H9 (cell line): ENCODE results near the gene DUSP5. TPM values are rescaled to one million over a fixed set of nuclear protein-coding genes. Genes with fewer than 3 reads are reported as not detected.

Experiments
- DNase-seq: peaks from one replicate; pipeline ENCODE4 v3.0.0-alpha.2; 2017
- H2AFZ ChIP-seq: one replicate; pipeline ENCODE4 v1.6.1; 2013; ENCODE audit warnings: mild to moderate bottlenecking, low read length, control low read depth, moderate library complexity
- H2AK5ac ChIP-seq: 2 replicates; pipeline ENCODE4 v1.6.1; 2013; ENCODE audit warnings: low read length, control low read depth, mixed read lengths; ENCODE audit not compliant: insufficient read length
- H2BK120ac ChIP-seq: one replicate; pipeline ENCODE4 v1.6.1; 2013; ENCODE audit warnings: low read depth, mild to moderate bottlenecking, low read length, control low read depth, inconsistent platforms; ENCODE audit not compliant: poor library complexity, severe bottlenecking
- H2BK12ac ChIP-seq: 2 replicates; pipeline ENCODE4 v1.6.1; 2013; ENCODE audit warnings: low read length, control low read depth, mixed read lengths, low read depth; ENCODE audit not compliant: insufficient read length
- H2BK15ac ChIP-seq: 2 replicates; pipeline ENCODE4 v1.6.1; 2013; ENCODE audit warnings: low read depth, low read length, control low read depth
- H2BK20ac ChIP-seq: one replicate; pipeline ENCODE4 v1.6.1; 2013; ENCODE audit warnings: low read depth, mild to moderate bottlenecking, low read length, control low read depth, inconsistent platforms; ENCODE audit not compliant: poor library complexity, severe bottlenecking
- H2BK5ac ChIP-seq: 2 replicates; pipeline ENCODE4 v1.6.1; 2013; ENCODE audit warnings: low read length, control low read depth, mixed read lengths; ENCODE audit not compliant: insufficient read length
- H3K14ac ChIP-seq: 2 replicates; pipeline ENCODE4 v1.6.1; 2013; ENCODE audit warnings: low read length, control low read depth; ENCODE audit not compliant: insufficient read depth
- H3K18ac ChIP-seq: 2 replicates; pipeline ENCODE4 v1.6.1; 2013; ENCODE audit warnings: low read depth, mild to moderate bottlenecking, mixed read lengths, low read length, control low read depth; ENCODE audit not compliant: insufficient read length
- H3K23ac ChIP-seq: 2 replicates; pipeline ENCODE4 v1.6.1; 2013; ENCODE audit warnings: low read length, control low read depth, mixed read lengths, low read depth; ENCODE audit not compliant: insufficient read length
- H3K23me2 ChIP-seq: 2 replicates; pipeline ENCODE4 v1.6.1; 2013; ENCODE audit warnings: low read depth, mild to moderate bottlenecking, mixed read lengths, low read length, control low read depth; ENCODE audit not compliant: insufficient read length, poor library complexity, severe bottlenecking
- H3K27ac ChIP-seq: 2 replicates; pipeline ENCODE4 v1.5.1; 2013; ENCODE audit warnings: low read length, control low read depth, mixed read lengths, low read depth; ENCODE audit not compliant: insufficient read length
- H3K27me3 ChIP-seq: 2 replicates; pipeline ENCODE4 v1.6.1; 2013; ENCODE audit warnings: low read length, control low read depth, inconsistent platforms; ENCODE audit not compliant: insufficient read depth
- H3K4ac ChIP-seq: 2 replicates; pipeline ENCODE4 v1.6.1; 2013; ENCODE audit warnings: low read depth, mild to moderate bottlenecking, control low read depth, inconsistent platforms, low read length, moderate library complexity
- H3K4me1 ChIP-seq: 2 replicates; pipeline ENCODE4 v1.6.1; 2013; ENCODE audit warnings: low read length, control low read depth, inconsistent platforms; ENCODE audit not compliant: insufficient read depth
- H3K4me2 ChIP-seq: 2 replicates; pipeline ENCODE4 v1.6.1; 2013; ENCODE audit warnings: low read length, control low read depth, mixed read lengths; ENCODE audit not compliant: insufficient read length, insufficient read depth
- H3K56ac ChIP-seq: 2 replicates; pipeline ENCODE4 v1.6.1; 2013; ENCODE audit warnings: low read depth, mild to moderate bottlenecking, mixed read lengths, low read length, control low read depth; ENCODE audit not compliant: insufficient read length
- H3K79me1 ChIP-seq: 2 replicates; pipeline ENCODE4 v1.6.1; 2013; ENCODE audit warnings: low read depth, mild to moderate bottlenecking, moderate library complexity, low read length, control low read depth, inconsistent platforms; ENCODE audit not compliant: insufficient read depth, poor library complexity, severe bottlenecking
- H3K79me2 ChIP-seq: 2 replicates; pipeline ENCODE4 v1.6.1; 2013; ENCODE audit warnings: low read length, control low read depth, inconsistent platforms; ENCODE audit not compliant: insufficient read depth
- H3K9ac ChIP-seq: 2 replicates; pipeline ENCODE4 v1.6.1; 2013; ENCODE audit warnings: low read length, control low read depth, mixed read lengths; ENCODE audit not compliant: insufficient read length; ENCODE audit errors: extremely low read depth
- H3K9me3 ChIP-seq: one replicate; pipeline ENCODE4 v1.6.1; 2013; ENCODE audit warnings: low read depth, low read length, inconsistent platforms; ENCODE audit not compliant: control insufficient read depth
- H3T11ph ChIP-seq: one replicate; pipeline ENCODE4 v1.6.1; 2013; ENCODE audit warnings: mild to moderate bottlenecking, low read length, control low read depth, inconsistent platforms
- H4K20me1 ChIP-seq: one replicate; pipeline ENCODE4 v1.6.1; 2013; ENCODE audit not compliant: control insufficient read depth, insufficient read length, insufficient read depth
- H4K5ac ChIP-seq: 2 replicates; pipeline ENCODE4 v1.6.1; 2013; ENCODE audit warnings: low read depth, mild to moderate bottlenecking, mixed read lengths, low read length, control low read depth; ENCODE audit not compliant: insufficient read length
- H4K8ac ChIP-seq: replicated peaks from 2 replicates; pipeline ENCODE4 v1.6.1; 2013; ENCODE audit warnings: low read length, control low read depth, mixed read lengths, low read depth; ENCODE audit not compliant: insufficient read length
- H4K91ac ChIP-seq: 2 replicates; pipeline ENCODE4 v1.6.1; 2013; ENCODE audit warnings: low read depth, mild to moderate bottlenecking, moderate library complexity, mixed read lengths, low read length, control low read depth; ENCODE audit not compliant: insufficient read length
- H3K27ac Mint-ChIP-seq, 3 experiments: 2 replicates in 2 of 3; 3 replicates in 1 of 3; pipeline ENCODE4 v1.8.0; 2020 to 2021; ENCODE audit warnings: mixed read lengths in 3 of 3, mild to moderate bottlenecking in 1 of 3, moderate library complexity in 1 of 3
- H3K27me3 Mint-ChIP-seq: 2 replicates; pipeline ENCODE4 v1.8.0; 2021; ENCODE audit warnings: low read depth, mild to moderate bottlenecking, moderate library complexity, mixed read lengths
- H3K36me3 Mint-ChIP-seq, 3 experiments: 2 replicates in 2 of 3; 3 replicates in 1 of 3; pipeline ENCODE4 v1.8.0; 2020 to 2021; ENCODE audit warnings: low read depth in 3 of 3, mixed read lengths in 3 of 3; ENCODE audit not compliant: insufficient read depth in 1 of 3
- H3K4me1 Mint-ChIP-seq, 2 experiments: 2 replicates each; pipeline ENCODE4 v1.8.0; 2020; ENCODE audit warnings: mixed read lengths in 2 of 2
- H3K4me3 Mint-ChIP-seq, 2 experiments: 2 replicates in 1 of 2; 3 replicates in 1 of 2; pipeline ENCODE4 v1.8.0; 2020 to 2021; ENCODE audit warnings: mild to moderate bottlenecking in 2 of 2, mixed read lengths in 2 of 2, moderate library complexity in 1 of 2
- H3K9me3 Mint-ChIP-seq, 2 experiments: 2 replicates in 1 of 2; 3 replicates in 1 of 2; pipeline ENCODE4 v1.8.0; 2020; ENCODE audit warnings: mild to moderate bottlenecking in 2 of 2, mixed read lengths in 2 of 2, moderate library complexity in 1 of 2
- CTCF ChIP-seq: fragments of 200-600 bp; sonication (generic); conservative IDR thresholded peaks from 3 replicates; pipeline ENCODE4 v1.8.0; 2021; ENCODE audit warnings: antibody characterized with exemption, mild to moderate bottlenecking
- WGBS: extraction: QIAGEN DNeasy Blood & Tissue Kit; methylation state at CpG from one replicate; pipeline ENCODE4 v1.1.7; 2013; ENCODE audit warnings: missing lambda C conversion rate, low lambda C conversion rate, mixed read lengths; ENCODE audit not compliant: insufficient read length; ENCODE audit errors: extremely low coverage; 5-methylcytosine and 5-hydroxymethylcytosine counted together
- total RNA-seq: library from RNA; stranded (reverse); gene quantifications from 2 replicates; pipeline ENCODE4 v1.2.1, GENCODE V29; 2021

Gene DUSP5
- total RNA-seq, 1 experiment from 2014 or later = 29.3 TPM

GRCh38 chr10:110523736-110524135 lies 26.0 kb downstream of the DUSP5 start:
- Histone ChIP-seq H3K18ac (no peak overlapping the region), H4K8ac (no peak overlapping the region), H3K27me3 (no peaks in the 10 kb centered on the region), H2AK5ac (no peak overlapping the region), H4K91ac (no peak overlapping the region), H3K56ac (no peak overlapping the region), H3K4ac (no peak overlapping the region), H2BK15ac (no peak overlapping the region), H4K5ac (no peak overlapping the region), H2BK12ac (no peak overlapping the region), H3K79me2 (no peaks in the 10 kb centered on the region), H3T11ph (no peak overlapping the region), H3K23me2 (no peaks in the 10 kb centered on the region), H3K9ac (no peak overlapping the region), H3K4me1 (peaks cover 8% of the 10 kb centered on the region; the same call in 1 of the 2 replicates), H3K14ac (no peak overlapping the region), H3K79me1 (no peaks in the 10 kb centered on the region), H4K20me1 (no peaks in the 10 kb centered on the region), H2BK120ac (no peak overlapping the region), H3K9me3 (no peaks in the 10 kb centered on the region), H2BK20ac (no peak overlapping the region), H3K23ac (no peak overlapping the region), H3K4me2 (no peak overlapping the region), H2BK5ac (no peak overlapping the region), H2AFZ (no peak overlapping the region), H3K27ac (no peak overlapping the region)
- no CpG with 5 or more reads among the region's 3 CpGs for WGBS
- no peak for TF ChIP-seq CTCF
- no peaks in the 10 kb centered on the region; the same call in 1 of the 2 replicates for H3K27me3 Mint-ChIP-seq
- no peak for DNase-seq
- H3K36me3 Mint-ChIP-seq = no peaks in the 10 kb centered on the region
- no peak overlapping the region for H3K4me3 Mint-ChIP-seq
- peak overlapping the region in 1 of 3 experiments; percentile 3; a peak in 1 of 7 replicates for H3K27ac Mint-ChIP-seq
- H3K4me1 Mint-ChIP-seq = peaks cover 18 to 31% of the 10 kb centered on the region in 2 experiments
- H3K9me3 Mint-ChIP-seq = no peaks in the 10 kb centered on the region
